ENCODE results near the gene RECQL5.

DNA sequence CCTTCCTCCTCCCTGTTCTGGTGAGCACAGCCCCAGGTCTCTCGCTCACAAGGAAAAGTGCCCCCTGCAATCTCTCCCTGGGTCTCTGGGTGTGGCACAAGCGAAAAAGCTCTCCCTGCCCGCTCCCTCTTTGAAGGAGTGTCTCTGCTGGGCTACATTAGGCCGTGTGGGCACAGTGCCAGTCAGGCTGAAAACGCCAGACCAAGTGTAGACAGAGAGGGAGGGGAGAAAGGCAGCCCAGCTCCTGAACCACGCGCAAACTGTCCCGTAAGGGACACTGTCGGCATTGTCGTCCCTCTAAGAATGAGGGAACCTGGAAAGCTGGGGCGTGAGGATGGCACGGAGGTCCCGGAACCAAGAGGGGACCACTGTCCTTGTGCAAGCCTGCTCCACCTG is 29.8 kb downstream of the RECQL5 start:
- TF ChIP-seq, protein P1, sequence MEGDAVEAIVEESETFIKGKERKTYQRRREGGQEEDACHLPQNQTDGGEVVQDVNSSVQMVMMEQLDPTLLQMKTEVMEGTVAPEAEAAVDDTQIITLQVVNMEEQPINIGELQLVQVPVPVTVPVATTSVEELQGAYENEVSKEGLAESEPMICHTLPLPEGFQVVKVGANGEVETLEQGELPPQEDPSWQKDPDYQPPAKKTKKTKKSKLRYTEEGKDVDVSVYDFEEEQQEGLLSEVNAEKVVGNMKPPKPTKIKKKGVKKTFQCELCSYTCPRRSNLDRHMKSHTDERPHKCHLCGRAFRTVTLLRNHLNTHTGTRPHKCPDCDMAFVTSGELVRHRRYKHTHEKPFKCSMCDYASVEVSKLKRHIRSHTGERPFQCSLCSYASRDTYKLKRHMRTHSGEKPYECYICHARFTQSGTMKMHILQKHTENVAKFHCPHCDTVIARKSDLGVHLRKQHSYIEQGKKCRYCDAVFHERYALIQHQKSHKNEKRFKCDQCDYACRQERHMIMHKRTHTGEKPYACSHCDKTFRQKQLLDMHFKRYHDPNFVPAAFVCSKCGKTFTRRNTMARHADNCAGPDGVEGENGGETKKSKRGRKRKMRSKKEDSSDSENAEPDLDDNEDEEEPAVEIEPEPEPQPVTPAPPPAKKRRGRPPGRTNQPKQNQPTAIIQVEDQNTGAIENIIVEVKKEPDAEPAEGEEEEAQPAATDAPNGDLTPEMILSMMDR (IDR thresholded peaks at IDR 0.05): no peak
- no peak for TF ChIP-seq POLR2A (IDR thresholded peaks at IDR 0.05)
